Parathyroid adenoma (tissue), 2 donors: ENCODE data around the gene INSM1.

Experiments used
- H2AFZ ChIP-seq: fragments of 300-600 bp; sonication (generic); one replicate; pipeline ENCODE4 v1.7.0; 2017; ENCODE audit warnings: antibody characterized with exemption, mild to moderate bottlenecking
- H3K27ac ChIP-seq: fragments of 300-600 bp; sonication (generic); one replicate; pipeline ENCODE4 v1.7.0; 2017
- H3K27me3 ChIP-seq: fragments of 300-600 bp; sonication (generic); one replicate; pipeline ENCODE4 v1.7.0; 2017; ENCODE audit warnings: low read length; ENCODE audit not compliant: control insufficient read depth, insufficient read depth
- H3K36me3 ChIP-seq: fragments of 300-600 bp; sonication (generic); one replicate; pipeline ENCODE4 v1.7.0; 2017; ENCODE audit warnings: low read length; ENCODE audit not compliant: control insufficient read depth, insufficient read depth
- H3K4me1 ChIP-seq: fragments of 300-600 bp; sonication (generic); one replicate; pipeline ENCODE4 v1.7.0; 2017; ENCODE audit warnings: control low read depth
- H3K4me2 ChIP-seq: fragments of 300-600 bp; sonication (generic); one replicate; pipeline ENCODE4 v1.7.0; 2017; ENCODE audit warnings: low read length
- H3K4me3 ChIP-seq: fragments of 300-600 bp; sonication (generic); one replicate; pipeline ENCODE4 v1.7.0; 2017; ENCODE audit warnings: low read depth, low read length
- H3K79me2 ChIP-seq: fragments of 300-600 bp; sonication (generic); one replicate; pipeline ENCODE4 v1.7.0; 2017; ENCODE audit warnings: control low read depth
- H3K9ac ChIP-seq: fragments of 300-600 bp; sonication (generic); one replicate; pipeline ENCODE4 v1.7.0; 2017; ENCODE audit warnings: mild to moderate bottlenecking
- H3K9me3 ChIP-seq: fragments of 300-600 bp; sonication (generic); one replicate; pipeline ENCODE4 v1.7.0; 2017; ENCODE audit warnings: low read length; ENCODE audit not compliant: control insufficient read depth
- TF ChIP-seq, protein P1 (sequence below): fragments of 300-600 bp; sonication (generic); IDR thresholded peaks from one replicate; pipeline ENCODE4 v1.7.0; 2017; ENCODE audit warnings: antibody characterized with exemption, mild to moderate bottlenecking
- donor health status: primary hyperparathyroidism.

The INSM1 gene

DNA sequence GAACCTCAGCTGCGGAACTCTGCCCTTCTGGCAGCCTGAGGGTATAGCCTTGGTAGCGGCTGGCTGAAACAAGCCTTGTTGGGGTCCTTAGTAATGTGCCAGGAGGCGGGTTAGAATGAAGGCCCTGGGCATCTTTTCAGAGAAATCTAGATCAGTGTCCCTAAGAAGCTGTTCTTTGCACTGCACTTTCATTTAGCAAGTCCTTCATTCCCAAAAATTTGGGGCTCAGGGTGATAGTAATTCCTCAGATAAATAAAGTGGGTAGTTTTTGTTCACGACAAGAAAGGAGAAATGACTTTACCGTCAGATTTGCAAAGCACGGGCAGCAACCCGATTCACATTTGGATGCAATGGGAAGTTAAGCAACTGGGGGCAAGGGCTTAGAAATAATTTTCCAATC, 3.2 kb downstream of the INSM1 start:
- H3K79me2 ChIP-seq = no peaks in the 10 kb centered on the region
- H3K4me3 ChIP-seq = no peak overlapping the region
- no peak overlapping the region for H3K9ac ChIP-seq
- TF ChIP-seq, protein P1, sequence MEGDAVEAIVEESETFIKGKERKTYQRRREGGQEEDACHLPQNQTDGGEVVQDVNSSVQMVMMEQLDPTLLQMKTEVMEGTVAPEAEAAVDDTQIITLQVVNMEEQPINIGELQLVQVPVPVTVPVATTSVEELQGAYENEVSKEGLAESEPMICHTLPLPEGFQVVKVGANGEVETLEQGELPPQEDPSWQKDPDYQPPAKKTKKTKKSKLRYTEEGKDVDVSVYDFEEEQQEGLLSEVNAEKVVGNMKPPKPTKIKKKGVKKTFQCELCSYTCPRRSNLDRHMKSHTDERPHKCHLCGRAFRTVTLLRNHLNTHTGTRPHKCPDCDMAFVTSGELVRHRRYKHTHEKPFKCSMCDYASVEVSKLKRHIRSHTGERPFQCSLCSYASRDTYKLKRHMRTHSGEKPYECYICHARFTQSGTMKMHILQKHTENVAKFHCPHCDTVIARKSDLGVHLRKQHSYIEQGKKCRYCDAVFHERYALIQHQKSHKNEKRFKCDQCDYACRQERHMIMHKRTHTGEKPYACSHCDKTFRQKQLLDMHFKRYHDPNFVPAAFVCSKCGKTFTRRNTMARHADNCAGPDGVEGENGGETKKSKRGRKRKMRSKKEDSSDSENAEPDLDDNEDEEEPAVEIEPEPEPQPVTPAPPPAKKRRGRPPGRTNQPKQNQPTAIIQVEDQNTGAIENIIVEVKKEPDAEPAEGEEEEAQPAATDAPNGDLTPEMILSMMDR = no peak
- no peak overlapping the region for H3K27ac ChIP-seq
- no peaks in the 10 kb centered on the region for H3K27me3 ChIP-seq
- H3K9me3 ChIP-seq = no peaks in the 10 kb centered on the region
- H3K36me3 ChIP-seq = no peaks in the 10 kb centered on the region
- H3K4me2 ChIP-seq = no peak overlapping the region
- H3K4me1 ChIP-seq = no peaks in the 10 kb centered on the region
- H2AFZ ChIP-seq = no peak overlapping the region

DNA sequence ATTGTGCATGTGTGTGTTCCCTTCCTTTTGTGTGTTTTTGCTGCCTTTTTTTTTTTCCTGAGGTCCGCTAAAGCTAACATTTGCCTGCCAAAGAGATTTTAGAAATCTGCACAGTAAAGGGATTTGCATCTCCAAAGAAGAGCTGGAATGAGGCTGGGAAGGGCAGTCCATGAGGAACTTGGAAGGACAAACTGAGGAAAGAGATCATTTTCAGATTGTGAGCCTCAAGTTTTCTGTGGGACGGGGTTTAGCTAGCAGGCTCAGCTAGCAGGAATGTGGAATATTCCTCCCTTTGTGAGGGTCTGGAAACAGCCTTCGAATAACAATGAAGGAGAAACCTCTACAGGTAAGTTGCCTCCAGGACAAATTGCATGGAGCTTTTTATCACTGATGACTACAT, 3.8 kb downstream of the INSM1 start:
- H3K27me3 ChIP-seq = no peaks in the 10 kb centered on the region
- no peak overlapping the region for H3K4me2 ChIP-seq
- no peaks in the 10 kb centered on the region for H3K4me1 ChIP-seq
- no peaks in the 10 kb centered on the region for H3K79me2 ChIP-seq
- H3K9me3 ChIP-seq = no peaks in the 10 kb centered on the region
- H3K4me3 ChIP-seq = no peak overlapping the region
- H2AFZ ChIP-seq = no peak overlapping the region
- TF ChIP-seq, protein P1 = no peak
- H3K9ac ChIP-seq = no peak overlapping the region
- H3K27ac ChIP-seq = no peak overlapping the region
- no peaks in the 10 kb centered on the region for H3K36me3 ChIP-seq

DNA sequence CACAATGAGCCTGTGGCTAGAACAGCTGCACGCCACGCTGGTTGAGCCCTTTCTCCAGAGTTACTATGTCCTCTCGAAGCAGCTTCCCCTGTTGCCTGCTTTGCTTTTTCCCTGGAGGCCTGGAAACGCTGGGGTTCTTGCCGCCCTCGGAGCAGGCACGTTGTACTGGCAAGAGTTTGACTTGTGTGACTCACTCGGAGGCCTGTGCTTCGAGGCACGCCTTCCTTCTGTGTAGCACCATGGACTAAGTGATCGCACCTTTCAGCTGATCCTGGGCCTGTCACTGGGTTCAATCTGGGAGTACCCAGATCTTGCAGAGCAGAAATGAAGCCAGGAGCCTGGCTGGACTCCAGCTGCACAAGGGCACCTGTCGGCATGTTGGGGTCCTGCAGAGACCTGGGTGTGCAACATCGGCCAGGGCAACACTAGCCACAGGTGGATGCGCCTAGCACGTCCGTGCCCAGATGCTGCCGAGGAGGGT, 5.2 kb downstream of the INSM1 start:
- Histone ChIP-seq H3K79me2 (no peaks in the 10 kb centered on the region), H3K9ac (no peak overlapping the region), H3K36me3 (no peaks in the 10 kb centered on the region), H3K4me3 (no peak overlapping the region), H3K27ac (no peak overlapping the region), H3K9me3 (no peaks in the 10 kb centered on the region), H3K4me1 (no peaks in the 10 kb centered on the region), H3K27me3 (no peaks in the 10 kb centered on the region), H2AFZ (no peak overlapping the region), H3K4me2 (no peak overlapping the region)
- TF ChIP-seq, protein P1 = no peak

DNA sequence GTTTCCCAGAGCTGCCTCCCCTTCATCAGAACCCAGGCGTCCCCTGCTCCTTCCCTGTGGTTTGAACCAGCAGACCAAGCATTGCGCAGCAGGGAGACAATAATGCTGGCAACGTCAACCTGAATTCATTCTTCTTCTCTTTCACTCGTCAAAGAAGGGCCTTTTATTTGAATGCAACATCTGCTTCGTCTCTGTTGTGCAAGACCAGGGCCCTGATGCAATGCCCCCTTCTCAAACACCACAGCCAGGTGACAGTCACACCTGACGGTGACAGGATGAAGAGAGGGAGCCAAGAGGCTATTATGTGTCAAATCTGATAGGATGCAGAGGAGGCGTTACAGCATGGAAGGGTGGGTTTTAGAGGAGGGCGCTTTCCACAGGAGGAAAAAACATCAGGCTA, 8.0 kb downstream of the INSM1 start:
- Histone ChIP-seq H3K36me3 (no peaks in the 10 kb centered on the region), H3K9ac (no peak overlapping the region), H3K4me2 (no peak overlapping the region), H3K4me1 (no peaks in the 10 kb centered on the region), H3K9me3 (no peaks in the 10 kb centered on the region), H3K4me3 (no peak overlapping the region), H3K27me3 (no peaks in the 10 kb centered on the region), H3K27ac (no peak overlapping the region), H2AFZ (no peak overlapping the region), H3K79me2 (no peaks in the 10 kb centered on the region)
- TF ChIP-seq, protein P1 = no peak

DNA sequence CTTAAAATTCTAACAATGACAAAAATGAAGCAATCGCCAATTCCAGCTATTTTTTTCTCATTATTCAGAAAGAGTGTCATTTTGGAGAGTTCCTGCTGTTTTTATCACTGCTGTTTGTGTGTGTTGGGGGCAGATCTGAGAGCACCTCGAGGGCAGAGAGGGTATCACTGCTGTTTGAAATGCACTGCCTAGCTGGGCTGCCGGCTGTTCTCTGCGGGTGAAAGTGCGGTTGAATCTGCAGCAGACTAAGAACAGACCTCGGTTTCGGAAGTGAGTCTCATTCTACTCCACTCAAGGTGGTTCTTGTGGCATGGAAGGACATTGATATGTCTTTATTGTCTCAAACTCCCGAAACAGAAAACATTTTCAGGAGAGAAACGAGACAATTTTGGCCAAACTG, 18.3 kb downstream of the INSM1 start:
- no peak overlapping the region for H3K27ac ChIP-seq
- H3K9ac ChIP-seq = no peak overlapping the region
- no peaks in the 10 kb centered on the region for H3K27me3 ChIP-seq
- no peak overlapping the region for H3K4me2 ChIP-seq
- H3K4me3 ChIP-seq = no peak overlapping the region
- H3K79me2 ChIP-seq = no peaks in the 10 kb centered on the region
- no peaks in the 10 kb centered on the region for H3K4me1 ChIP-seq
- H3K36me3 ChIP-seq = no peaks in the 10 kb centered on the region
- H2AFZ ChIP-seq = no peak overlapping the region
- H3K9me3 ChIP-seq = no peaks in the 10 kb centered on the region
- TF ChIP-seq, protein P1 = no peak
